CD4-positive, alpha-beta T cell treated with Interleukin-4 for 4 hours (primary cell): ENCODE data around the gene PNPLA4.

Experiments used
- DNase-seq: peaks from one replicate; pipeline ENCODE4 v3.0.0-alpha.2; 2020

PNPLA4 gene

GRCh38 chrX:7927259-7928167 lies at the start of gene PNPLA4:
Gene PNPLA4 (minus strand): TSS chrX:7927413. CDS start chrX:7926119, 1,294 bp downstream.
- DNase-seq, result peak; percentile 80

- DNase-seq, result no peak
These were observed 45.4 kb upstream of the PNPLA4 start for GRCh38 chrX:7972586-7972985.

- DNase-seq, result no peak
These were observed 43.2 kb upstream of the PNPLA4 start for GRCh38 chrX:7970428-7970827.

- DNase-seq, result no peak
These were observed 38.2 kb upstream of the PNPLA4 start for GRCh38 chrX:7965436-7965835.

- no peak for DNase-seq
These were observed 33.0 kb upstream of the PNPLA4 start for GRCh38 chrX:7960246-7960645.

GRCh38 chrX:7953446-7953845 lies 26.2 kb upstream of the PNPLA4 start:
- DNase-seq, result no peak

- no peak for DNase-seq
These were observed 23.7 kb upstream of the PNPLA4 start for GRCh38 chrX:7950865-7951264.

- DNase-seq, result no peak
These were observed 21.3 kb upstream of the PNPLA4 start for GRCh38 chrX:7948483-7948882.

GRCh38 chrX:7946960-7947359 lies 19.7 kb upstream of the PNPLA4 start:
- DNase-seq, result no peak

GRCh38 chrX:7943600-7944245 lies 16.5 kb upstream of the PNPLA4 start:
- DNase-seq, result no peak

GRCh38 chrX:7941390-7942042 lies 14.3 kb upstream of the PNPLA4 start:
- peak; percentile 0 for DNase-seq

- no peak for DNase-seq
These were observed 6.8 kb upstream of the PNPLA4 start for GRCh38 chrX:7934026-7934425.

GRCh38 chrX:7926914-7927258 lies 327 bp downstream of the PNPLA4 start:
- DNase-seq, result no peak

GRCh38 chrX:7926501-7926900 lies 712 bp downstream of the PNPLA4 start:
- DNase-seq, result no peak

GRCh38 chrX:7925867-7926472 lies 1.2 kb downstream of the PNPLA4 start:
- DNase-seq, result peak; percentile 65

- no peak for DNase-seq
These were observed 5.5 kb downstream of the PNPLA4 start for GRCh38 chrX:7921750-7922149.

GRCh38 chrX:7908821-7909220 lies 18.4 kb downstream of the PNPLA4 start:
- no peak for DNase-seq

- DNase-seq, result no peak
These were observed 22.7 kb downstream of the PNPLA4 start for GRCh38 chrX:7904562-7904961.

- no peak for DNase-seq
These were observed 35.3 kb downstream of the PNPLA4 start for GRCh38 chrX:7891928-7892327.

GRCh38 chrX:7889680-7890079 lies 37.5 kb downstream of the PNPLA4 start:
- no peak for DNase-seq

GRCh38 chrX:7889135-7889534 lies 38.1 kb downstream of the PNPLA4 start:
- DNase-seq, result no peak

- no peak for DNase-seq
These were observed 50.3 kb downstream of the PNPLA4 start for GRCh38 chrX:7876957-7877356.

- no peak for DNase-seq
These were observed 55.2 kb downstream of the PNPLA4 start for GRCh38 chrX:7872042-7872441.
